ENCODE data around the gene AGTRAP.

AGTRAP gene

DNA sequence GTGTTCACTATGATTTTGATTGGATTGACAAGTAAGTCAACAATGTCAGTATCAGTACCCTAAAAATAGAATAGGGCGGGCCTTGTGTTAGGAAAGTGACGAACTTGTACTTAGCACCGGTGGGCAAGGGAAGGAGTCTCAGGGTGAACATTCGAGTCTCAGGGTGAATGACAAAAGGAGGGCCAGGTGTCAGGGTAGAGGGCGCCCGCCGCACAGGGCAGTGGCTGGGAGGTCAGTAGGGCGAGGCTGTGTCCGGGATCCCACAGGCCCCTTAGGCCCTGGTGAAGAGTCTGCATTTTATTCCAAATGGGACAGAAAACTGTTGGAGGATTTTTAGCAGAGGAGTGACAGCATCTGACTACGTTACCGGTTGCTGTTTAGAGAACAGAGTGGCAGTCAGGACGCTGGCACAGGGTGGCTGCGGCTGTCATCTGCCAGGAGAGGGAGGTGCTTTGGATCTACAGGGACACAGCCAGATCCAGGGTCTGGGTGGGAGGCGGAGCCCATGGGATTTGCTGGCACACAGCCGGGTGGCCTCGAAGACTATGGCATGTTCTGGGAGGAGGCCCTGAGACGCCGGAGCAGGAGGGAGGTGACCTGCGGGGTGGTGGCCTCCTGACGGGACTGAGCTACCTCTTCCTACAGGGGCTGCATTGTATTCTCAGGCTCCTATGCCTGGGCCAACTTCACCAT is 11.0 kb downstream of the AGTRAP start:
- CTCF ChIA-PET, result no interaction called here
- Histone ChIP-seq H3K9me3 (ENCODE audit: control insufficient read depth, insufficient read depth, low read depth, low read length) (no peaks in the 10 kb centered on the region), H3K4me3 (ENCODE audit: low read depth, low read length) (no peak overlapping the region), H3K27ac (ENCODE audit: extremely low read depth, low read depth, low read length) (no peak overlapping the region), H3K36me3 (ENCODE audit: control insufficient read depth in 2 of 2, insufficient read depth in 1 of 2, low read length in 2 of 2) (peaks cover 0 to 44% of the 10 kb centered on the region in 2 experiments; a peak in 1 of 3 replicates), H3K4me1 (ENCODE audit: control insufficient read depth, insufficient read depth, low read length) (no peaks in the 10 kb centered on the region)
- POLR2A ChIA-PET, result no interaction called here
- no peak for TF ChIP-seq ZNF416 (tag by site-specific recombination; IDR thresholded peaks at IDR 0.05)
- TF ChIP-seq BCL11A (tag by site-specific recombination; IDR thresholded peaks at IDR 0.05; ENCODE audit: low read depth), result no peak
- no peak for TF ChIP-seq ZFP3 (tag by site-specific recombination; IDR thresholded peaks at IDR 0.05; ENCODE audit: low read depth)
- TF ChIP-seq TCF7L2 (IDR thresholded peaks at IDR 0.05; ENCODE audit: borderline replicate concordance, low read depth, low read length), result no peak
- TF ChIP-seq ZSCAN5A (tag by site-specific recombination; IDR thresholded peaks at IDR 0.05), result no peak
- no peak for TF ChIP-seq ZNF701 (tag by site-specific recombination; IDR thresholded peaks at IDR 0.05)
- no peak for TF ChIP-seq ZNF791 (tag by site-specific recombination; IDR thresholded peaks at IDR 0.05)
- TF ChIP-seq, protein P1, sequence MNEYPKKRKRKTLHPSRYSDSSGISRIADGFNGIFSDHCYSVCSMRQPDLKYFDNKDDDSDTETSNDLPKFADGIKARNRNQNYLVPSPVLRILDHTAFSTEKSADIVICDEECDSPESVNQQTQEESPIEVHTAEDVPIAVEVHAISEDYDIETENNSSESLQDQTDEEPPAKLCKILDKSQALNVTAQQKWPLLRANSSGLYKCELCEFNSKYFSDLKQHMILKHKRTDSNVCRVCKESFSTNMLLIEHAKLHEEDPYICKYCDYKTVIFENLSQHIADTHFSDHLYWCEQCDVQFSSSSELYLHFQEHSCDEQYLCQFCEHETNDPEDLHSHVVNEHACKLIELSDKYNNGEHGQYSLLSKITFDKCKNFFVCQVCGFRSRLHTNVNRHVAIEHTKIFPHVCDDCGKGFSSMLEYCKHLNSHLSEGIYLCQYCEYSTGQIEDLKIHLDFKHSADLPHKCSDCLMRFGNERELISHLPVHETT (tag by site-specific recombination; IDR thresholded peaks at IDR 0.05), result no peak
- no peak for TF ChIP-seq ZNF843 (tag by site-specific recombination; IDR thresholded peaks at IDR 0.05)
- no peak for TF ChIP-seq ZNF121 (tag by site-specific recombination; IDR thresholded peaks at IDR 0.05)
- TF ChIP-seq HIC1 (tag by site-specific recombination; IDR thresholded peaks at IDR 0.05), result no peak

GRCh38 chr1:11748294-11749202 is 12.6 kb downstream of the AGTRAP start:
- CTCF ChIA-PET, result interaction anchor here (0.7 to 0.9 kb wide), 3 partner anchors 11 to 711 kb away, joined by 3 read pairs; no protein-coding TSS in a partner anchor
- Histone ChIP-seq H3K9me3 (ENCODE audit: control insufficient read depth, insufficient read depth, low read depth, low read length) (no peaks in the 10 kb centered on the region), H3K27ac (ENCODE audit: extremely low read depth, low read depth, low read length) (no peak overlapping the region), H3K4me1 (ENCODE audit: control insufficient read depth, insufficient read depth, low read length) (no peaks in the 10 kb centered on the region), H3K4me3 (ENCODE audit: low read depth, low read length) (no peak overlapping the region), H3K36me3 (ENCODE audit: control insufficient read depth in 2 of 2, insufficient read depth in 1 of 2, low read length in 2 of 2) (peaks cover 0 to 44% of the 10 kb centered on the region in 2 experiments; a peak in 1 of 3 replicates)
- POLR2A ChIA-PET, result no interaction called here
- TF ChIP-seq YY1 (tag by site-specific recombination; IDR thresholded peaks at IDR 0.05), result no peak
- TF ChIP-seq ZNF335 (tag by site-specific recombination; conservative IDR thresholded peaks at IDR 0.05), result peak; percentile 87

DNA sequence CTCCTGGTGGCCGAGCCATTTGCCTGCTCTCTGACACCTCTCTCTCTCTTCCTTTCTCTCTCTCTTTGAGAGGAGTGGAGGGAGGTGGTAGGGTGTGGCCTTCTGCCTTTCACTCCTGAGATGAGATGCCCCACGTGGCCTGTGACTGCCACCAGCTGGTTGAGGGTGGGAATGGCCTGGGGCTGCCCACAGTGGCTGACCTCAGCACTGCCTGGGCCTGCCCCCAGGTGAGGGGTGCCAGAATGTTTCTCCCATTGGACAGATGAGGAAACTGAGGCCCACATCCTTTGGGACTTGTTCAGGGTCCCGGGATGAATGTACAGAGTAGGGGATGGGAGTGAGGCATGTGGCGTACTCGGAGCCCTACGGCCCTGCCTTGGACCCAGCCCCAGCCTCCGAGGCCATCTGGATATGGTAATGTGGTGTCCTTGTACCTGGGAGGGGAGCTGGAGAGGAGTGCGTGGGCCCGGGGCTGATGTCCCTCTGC is 13.3 kb downstream of the AGTRAP start:
- Histone ChIP-seq H3K27ac (ENCODE audit: extremely low read depth, low read depth, low read length) (no peak overlapping the region), H3K4me1 (ENCODE audit: control insufficient read depth, insufficient read depth, low read length) (no peaks in the 10 kb centered on the region), H3K9me3 (ENCODE audit: control insufficient read depth, insufficient read depth, low read depth, low read length) (no peaks in the 10 kb centered on the region), H3K36me3 (ENCODE audit: control insufficient read depth in 2 of 2, insufficient read depth in 1 of 2, low read length in 2 of 2) (peaks cover 0 to 44% of the 10 kb centered on the region in 2 experiments; a peak in 1 of 3 replicates), H3K4me3 (ENCODE audit: low read depth, low read length) (no peak overlapping the region)
- ChIA-PET CTCF (interaction anchor here (0.7 kb wide), 2 partner anchors 563 to 712 kb away, joined by 3 read pairs; no protein-coding TSS in a partner anchor), POLR2A (no interaction called here)
- no peak for TF ChIP-seq ZBTB11 (tag by site-specific recombination; conservative IDR thresholded peaks at IDR 0.05; ENCODE audit: low read depth)
- TF ChIP-seq ZSCAN5A (tag by site-specific recombination; IDR thresholded peaks at IDR 0.05), result no peak
- TF ChIP-seq KLF1 (tag by site-specific recombination; IDR thresholded peaks at IDR 0.05), result peak; percentile 66
- peak; percentile 7; the same call in 1 of the 2 replicates for TF ChIP-seq GLIS1 (tag by site-specific recombination; IDR thresholded peaks at IDR 0.05)
- no peak for TF ChIP-seq ZNF221 (tag by site-specific recombination; IDR thresholded peaks at IDR 0.05; ENCODE audit: borderline replicate concordance)
